Transverse colon (tissue), 4 donors: ENCODE measurements around the gene DNAH7.

ENCODE experiments used
- POLR2A ChIP-seq: fragments of 450-650 bp; IDR thresholded peaks from one replicate; pipeline ENCODE4 v1.6.1; 2016; ENCODE audit warnings: antibody characterized with exemption, mild to moderate bottlenecking, moderate library complexity
- POLR2AphosphoS5 ChIP-seq, 3 donors: sonication (generic); formaldehyde crosslinking; IDR thresholded peaks; one replicate each; pipeline ENCODE4 v1.6.1; 2016; ENCODE audit warnings: antibody characterized with exemption in 3 of 3
- TF ChIP-seq, protein P1 (sequence below), 5 experiments: fragments of 200-600 bp in 3 of 5; fragments of 450-650 bp in 2 of 5; sonication (generic) in 3 of 5; IDR thresholded peaks; 1 replicate in 2 of 5; 2 replicates in 3 of 5; pipeline ENCODE4 v1.5.1; 2016 to 2017; ENCODE audit warnings: antibody characterized with exemption in 5 of 5, inconsistent platforms in 3 of 5, mild to moderate bottlenecking in 2 of 5, moderate library complexity in 1 of 5

DNA sequence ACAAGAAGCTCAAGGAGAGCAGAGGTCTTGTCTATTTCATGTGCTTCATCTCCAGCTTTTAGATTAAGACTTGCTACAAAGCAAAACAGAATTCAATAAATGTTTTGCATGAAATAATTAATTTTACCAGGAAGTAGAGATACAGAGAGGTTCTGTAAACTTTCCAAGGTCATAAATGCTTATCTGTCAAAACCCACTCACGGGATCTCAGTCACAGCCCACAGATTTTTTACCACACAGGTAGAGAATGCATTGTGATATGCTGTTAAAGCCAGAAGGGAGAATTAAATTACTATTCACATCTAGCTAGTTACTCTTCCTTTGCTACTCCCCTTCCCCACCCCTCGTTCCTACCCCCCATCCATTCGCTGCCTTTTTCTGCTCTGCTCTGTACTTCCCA, 205.5 kb downstream of the DNAH7 start:
- no peak for TF ChIP-seq POLR2AphosphoS5 (IDR thresholded peaks at IDR 0.05)
- TF ChIP-seq, protein P1, sequence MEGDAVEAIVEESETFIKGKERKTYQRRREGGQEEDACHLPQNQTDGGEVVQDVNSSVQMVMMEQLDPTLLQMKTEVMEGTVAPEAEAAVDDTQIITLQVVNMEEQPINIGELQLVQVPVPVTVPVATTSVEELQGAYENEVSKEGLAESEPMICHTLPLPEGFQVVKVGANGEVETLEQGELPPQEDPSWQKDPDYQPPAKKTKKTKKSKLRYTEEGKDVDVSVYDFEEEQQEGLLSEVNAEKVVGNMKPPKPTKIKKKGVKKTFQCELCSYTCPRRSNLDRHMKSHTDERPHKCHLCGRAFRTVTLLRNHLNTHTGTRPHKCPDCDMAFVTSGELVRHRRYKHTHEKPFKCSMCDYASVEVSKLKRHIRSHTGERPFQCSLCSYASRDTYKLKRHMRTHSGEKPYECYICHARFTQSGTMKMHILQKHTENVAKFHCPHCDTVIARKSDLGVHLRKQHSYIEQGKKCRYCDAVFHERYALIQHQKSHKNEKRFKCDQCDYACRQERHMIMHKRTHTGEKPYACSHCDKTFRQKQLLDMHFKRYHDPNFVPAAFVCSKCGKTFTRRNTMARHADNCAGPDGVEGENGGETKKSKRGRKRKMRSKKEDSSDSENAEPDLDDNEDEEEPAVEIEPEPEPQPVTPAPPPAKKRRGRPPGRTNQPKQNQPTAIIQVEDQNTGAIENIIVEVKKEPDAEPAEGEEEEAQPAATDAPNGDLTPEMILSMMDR (IDR thresholded peaks at IDR 0.05), result no peak
- TF ChIP-seq POLR2A, result no peak
